SK-N-SH treated with all-trans-retinoic acid at 6 μM for 48 hours (cell line): ENCODE measurements around the gene IL11RA.
A peak's percentile ranks its signal among the peaks of the same experiment; 100 is the strongest.

Source experiments
- ATAC-seq: fragments of 200-7000 bp; cut with Tn5 transposase; 3 replicates; pipeline ENCODE4 v1.9.1; 2020; ENCODE audit warnings: mild to moderate bottlenecking, moderate library complexity
- ARNTL ChIP-seq: fragments of 450-650 bp; formaldehyde crosslinking; IDR thresholded peaks from 2 replicates; pipeline ENCODE4 v1.5.0; 2020; ENCODE audit warnings: low read depth, mild to moderate bottlenecking, moderate library complexity, borderline replicate concordance
- BACH2 ChIP-seq: fragments of 250-450 bp; sonication (Bioruptor Pico); IDR thresholded peaks from 2 replicates; pipeline ENCODE4 v1.9.0; 2021; ENCODE audit warnings: mild to moderate bottlenecking, borderline replicate concordance
- CREB5 ChIP-seq: fragments of 250-450 bp; sonication (Bioruptor Pico); IDR thresholded peaks from 2 replicates; pipeline ENCODE4 v1.5.1; 2020; ENCODE audit warnings: low read depth, mild to moderate bottlenecking, moderate library complexity
- CSDC2 ChIP-seq: fragments of 250-450 bp; sonication (Bioruptor Pico); IDR thresholded peaks from 2 replicates; pipeline ENCODE4 v1.5.0; 2020; ENCODE audit warnings: mild to moderate bottlenecking, moderate library complexity
- ESRRG ChIP-seq: fragments of 250-450 bp; sonication (Bioruptor Pico); IDR thresholded peaks from 2 replicates; pipeline ENCODE4 v1.6.1; 2021; ENCODE audit warnings: mild to moderate bottlenecking
- GLIS3 ChIP-seq: fragments of 250-450 bp; sonication (Bioruptor Pico); IDR thresholded peaks from 2 replicates; pipeline ENCODE4 v1.5.0; 2020; ENCODE audit warnings: mild to moderate bottlenecking, moderate library complexity
- ISL1 ChIP-seq: fragments of 250-450 bp; sonication (Bioruptor Pico); IDR thresholded peaks from 2 replicates; pipeline ENCODE4 v2.1.2; 2022; ENCODE audit warnings: mild to moderate bottlenecking, moderate library complexity
- OSR1 ChIP-seq: fragments of 250-450 bp; sonication (Bioruptor Pico); IDR thresholded peaks from 2 replicates; pipeline ENCODE4 v1.8.0; 2022; ENCODE audit warnings: moderate library complexity, mild to moderate bottlenecking, inconsistent platforms
- PATZ1 ChIP-seq: fragments of 250-450 bp; sonication (Bioruptor Pico); IDR thresholded peaks from 2 replicates; pipeline ENCODE4 v1.8.0; 2020; ENCODE audit warnings: mild to moderate bottlenecking, moderate library complexity, borderline replicate concordance
- POU6F1 ChIP-seq: fragments of 250-450 bp; sonication (Bioruptor Pico); IDR thresholded peaks from 2 replicates; pipeline ENCODE4 v1.8.0; 2021; ENCODE audit warnings: low read depth, mild to moderate bottlenecking, moderate library complexity, borderline replicate concordance
- PPARA ChIP-seq: fragments of 250-450 bp; sonication (Bioruptor Pico); IDR thresholded peaks from 2 replicates; pipeline ENCODE4 v1.5.0; 2020; ENCODE audit warnings: mild to moderate bottlenecking, borderline replicate concordance
- RARB ChIP-seq: fragments of 250-450 bp; sonication (Bioruptor Pico); IDR thresholded peaks from 2 replicates; pipeline ENCODE4 v1.8.0; 2021; ENCODE audit warnings: mild to moderate bottlenecking, moderate library complexity
- SNAI2 ChIP-seq: fragments of 250-450 bp; sonication (Bioruptor Pico); IDR thresholded peaks from 2 replicates; pipeline ENCODE4 v1.5.0; 2020; ENCODE audit warnings: mild to moderate bottlenecking, moderate library complexity
- TOX ChIP-seq: fragments of 250-450 bp; sonication (Bioruptor Pico); IDR thresholded peaks from 2 replicates; pipeline ENCODE4 v1.8.0; 2021; ENCODE audit warnings: mild to moderate bottlenecking, moderate library complexity, borderline replicate concordance
- TSHZ2 ChIP-seq: fragments of 250-450 bp; sonication (Bioruptor Pico); IDR thresholded peaks from 2 replicates; pipeline ENCODE4 v1.5.0; 2020; ENCODE audit warnings: mild to moderate bottlenecking, moderate library complexity
- ZC3H10 ChIP-seq: fragments of 250-450 bp; sonication (Bioruptor Pico); IDR thresholded peaks from 2 replicates; pipeline ENCODE4 v1.5.1; 2021; ENCODE audit warnings: mild to moderate bottlenecking, moderate library complexity
- ZFP3 ChIP-seq: fragments of 250-450 bp; sonication (Bioruptor Pico); IDR thresholded peaks from 2 replicates; pipeline ENCODE4 v1.5.0; 2020; ENCODE audit warnings: mild to moderate bottlenecking, moderate library complexity
- ZFP30 ChIP-seq: fragments of 450-650 bp; formaldehyde crosslinking; IDR thresholded peaks from 2 replicates; pipeline ENCODE4 v1.5.0; 2022; ENCODE audit warnings: mild to moderate bottlenecking, moderate library complexity
- ZNF565 ChIP-seq: fragments of 450-650 bp; formaldehyde crosslinking; conservative IDR thresholded peaks from 2 replicates; pipeline ENCODE4 v1.5.0; 2020; ENCODE audit warnings: low read depth, mild to moderate bottlenecking, moderate library complexity
- ZNF8 ChIP-seq: fragments of 450-650 bp; formaldehyde crosslinking; IDR thresholded peaks from 2 replicates; pipeline ENCODE4 v1.5.0; 2020; ENCODE audit warnings: mild to moderate bottlenecking, moderate library complexity

The IL11RA gene

GRCh38 chr9:34664281-34665066 lies 12.5 kb downstream of the IL11RA start (continued):
- no peak for TF ChIP-seq TSHZ2
- no peak for TF ChIP-seq OSR1 (CRISPR knock-in tag)

DNA sequence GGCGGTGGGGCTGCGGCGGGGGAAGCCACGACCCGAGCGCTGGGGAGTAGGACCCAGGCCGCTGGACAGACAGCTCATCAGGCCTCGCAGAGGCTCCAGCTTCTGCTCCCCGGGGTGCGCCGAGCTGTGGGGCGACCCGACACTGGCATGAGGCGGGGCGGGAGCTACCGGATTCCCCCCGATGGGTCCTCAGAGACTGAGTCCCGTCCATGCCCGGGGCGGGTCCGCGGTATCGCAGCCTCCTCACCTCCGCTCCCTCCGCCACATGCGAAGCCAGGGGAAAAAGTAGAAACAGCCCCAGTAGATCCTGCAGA lies 13.0 kb downstream of the IL11RA start:
- ATAC-seq, result no peak; the same call in 2 of the 3 replicates
- TF ChIP-seq ZFP30 (CRISPR knock-in tag) (no peak), RARB (CRISPR knock-in tag) (no peak), PPARA (CRISPR knock-in tag) (no peak), SNAI2 (CRISPR knock-in tag) (no peak), POU6F1 (CRISPR knock-in tag) (no peak)

DNA sequence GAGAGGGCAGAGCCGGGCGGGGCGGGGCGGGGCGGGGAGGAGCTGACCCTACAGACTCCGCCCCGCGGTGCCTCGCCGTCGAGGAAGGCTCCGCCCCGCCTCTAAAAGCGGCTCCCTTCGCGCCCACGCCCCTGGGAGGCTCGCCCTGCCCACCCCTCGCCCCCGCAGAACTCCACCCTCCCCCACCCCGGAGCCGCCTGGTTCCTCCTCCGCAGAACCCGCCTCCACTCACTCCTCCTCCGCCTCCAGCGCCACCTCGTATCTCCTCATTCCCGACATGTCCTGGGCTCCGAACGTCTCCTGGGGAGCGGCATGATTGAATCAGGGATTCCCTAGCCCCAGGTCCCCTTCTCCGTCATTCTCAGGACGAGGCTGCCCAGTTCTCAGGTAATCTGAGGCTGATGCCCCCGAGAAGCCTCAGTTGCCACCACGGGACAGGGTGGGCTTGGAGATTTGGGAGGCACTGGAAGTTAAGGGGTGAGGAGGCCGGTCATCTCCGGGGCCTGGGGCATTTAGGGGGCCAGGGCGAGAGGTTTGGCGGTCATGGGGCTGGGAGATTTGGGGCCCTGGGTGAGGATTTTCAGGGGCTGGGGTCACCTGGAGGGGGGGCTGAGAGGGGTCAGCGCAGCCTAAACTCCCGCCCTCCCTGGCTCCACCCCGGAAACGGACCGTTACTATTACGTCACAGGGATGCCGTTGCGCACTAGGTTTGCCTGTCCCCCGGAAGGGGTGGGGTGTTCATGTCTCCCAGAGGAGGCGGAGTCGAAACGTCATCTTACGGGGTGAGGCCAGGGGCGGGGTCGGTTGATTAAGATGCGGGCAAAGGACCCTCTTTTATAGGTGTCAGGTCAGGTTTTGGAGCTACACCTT lies 13.6 kb downstream of the IL11RA start:
- ATAC-seq, result peak; percentile 86
- TF ChIP-seq ESRRG (CRISPR knock-in tag) (no peak), OSR1 (CRISPR knock-in tag) (no peak), PATZ1 (CRISPR knock-in tag) (peak; percentile 51; the same call in 1 of the 2 replicates), ZNF565 (CRISPR knock-in tag) (no peak), ZFP3 (CRISPR knock-in tag) (no peak)

DNA sequence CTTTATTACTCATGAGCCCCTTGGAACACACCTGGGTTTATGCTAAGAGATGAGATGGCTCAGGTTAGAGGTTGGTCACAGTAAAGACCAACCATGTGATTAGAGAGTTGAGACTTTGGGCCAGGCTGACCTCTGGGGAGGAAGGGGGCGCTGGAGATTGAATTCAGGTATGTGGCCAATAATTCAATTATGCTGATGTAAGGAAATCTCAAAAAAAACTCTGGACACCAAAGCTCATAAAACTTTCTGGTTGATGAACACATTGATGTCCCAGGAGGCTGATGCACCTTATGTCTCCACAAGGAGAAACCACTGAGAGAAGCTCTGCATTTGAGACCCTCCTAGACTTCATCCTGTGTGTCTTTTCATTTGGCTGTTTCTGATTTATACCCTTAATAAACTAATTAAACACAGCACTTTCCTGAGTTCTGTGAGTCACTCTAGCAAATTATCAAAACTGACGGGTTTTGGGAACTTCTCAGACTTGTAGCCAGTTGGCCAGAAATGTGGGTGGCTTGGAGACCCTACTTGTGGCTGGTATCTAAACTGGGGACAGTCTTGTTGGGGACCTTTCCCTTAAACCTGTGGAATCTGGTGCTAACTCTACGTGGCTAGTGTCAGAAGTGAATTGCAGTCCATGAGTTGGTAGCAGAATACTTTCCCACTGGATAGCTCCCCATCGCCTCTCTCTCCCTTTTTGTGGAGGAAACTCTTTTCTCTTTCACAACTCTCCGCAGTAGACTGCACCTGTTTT lies 18.0 kb downstream of the IL11RA start:
- ATAC-seq, result no peak
- TF ChIP-seq CSDC2 (CRISPR knock-in tag), result no peak
- no peak for TF ChIP-seq POU6F1 (CRISPR knock-in tag)
- no peak for TF ChIP-seq ISL1 (CRISPR knock-in tag)
- TF ChIP-seq TOX (CRISPR knock-in tag), result no peak
- no peak for TF ChIP-seq TSHZ2
- no peak for TF ChIP-seq ZC3H10
- TF ChIP-seq ARNTL (CRISPR knock-in tag), result no peak
- TF ChIP-seq ESRRG (CRISPR knock-in tag), result no peak
- no peak for TF ChIP-seq CREB5 (CRISPR knock-in tag)
- no peak for TF ChIP-seq GLIS3 (CRISPR knock-in tag)
- TF ChIP-seq BACH2 (CRISPR knock-in tag), result no peak
- no peak for TF ChIP-seq ZNF8 (CRISPR knock-in tag)
- no peak for TF ChIP-seq SNAI2 (CRISPR knock-in tag)
